Testis (tissue), 3 donors: ENCODE data around the gene ZNF581. TPM values are rescaled to one million over a fixed set of nuclear protein-coding genes. Genes with fewer than 3 reads are reported as not detected.

ENCODE experiments used
- DNase-seq: peaks from one replicate; pipeline ENCODE4 v3.0.0-alpha.2; 2019
- H3K27ac ChIP-seq, 2 donors: fragments of 200-600 bp; sonication (generic); one replicate each; pipeline ENCODE4 v1.5.1; 2019
- H3K27me3 ChIP-seq: fragments of 200-600 bp; sonication (generic); one replicate; pipeline ENCODE4 v1.5.1; 2019
- H3K36me3 ChIP-seq: fragments of 200-600 bp; sonication (generic); one replicate; pipeline ENCODE4 v1.5.1; 2017; ENCODE audit warnings: low read depth; ENCODE audit errors: missing control alignments
- H3K4me1 ChIP-seq: fragments of 200-600 bp; sonication (generic); one replicate; pipeline ENCODE4 v1.5.1; 2019
- H3K4me3 ChIP-seq, 2 donors: fragments of 200-600 bp; sonication (generic); one replicate each; pipeline ENCODE4 v1.5.1; 2017 to 2019
- H3K9me3 ChIP-seq: fragments of 200-600 bp; sonication (generic); one replicate; pipeline ENCODE4 v1.5.1; 2017
- POLR2A ChIP-seq: fragments of 450-650 bp; IDR thresholded peaks from one replicate; pipeline ENCODE4 v1.6.1; 2017; ENCODE audit warnings: antibody characterized with exemption, mild to moderate bottlenecking, moderate library complexity
- WGBS, 2 donors: methylation state at CpG; one replicate each; pipeline ENCODE4 v1.1.5; 2018; 5-methylcytosine and 5-hydroxymethylcytosine counted together
- intact Hi-C: fragments of 100-400 bp; cut with DNase I; formaldehyde crosslinking; loops from one replicate; pipeline ENCODE4 v1.15.1; 2023; ENCODE audit warnings: low total_unique reads
- polyA plus RNA-seq: library from polyadenylated mRNA; stranded (reverse); fragments of 350-450 nt; fragmentation: Illumina TruSeq; extraction: RNeasy Lipid Tissue Mini Kit (QIAGEN cat#74804); gene quantifications from one replicate; pipeline ENCODE4 v1.2.3, GENCODE V29; 2014; ENCODE audit warnings: low read depth, low replicate concordance; ENCODE audit not compliant: insufficient read depth
- total RNA-seq, 2 donors: library from RNA; depleted of rRNA; stranded (reverse); fragments of >200 nt; gene quantifications; one replicate each; pipeline ENCODE4 v1.2.3, GENCODE V29; 2016
- TF ChIP-seq, protein P1 (sequence below), 3 experiments: fragments of 450-650 bp in 2 of 3; fragments of 200-600 bp in 1 of 3; sonication (generic) in 1 of 3; IDR thresholded peaks; one replicate each; pipeline ENCODE4 v1.5.1; 2016 to 2019; ENCODE audit warnings: antibody characterized with exemption in 3 of 3, mild to moderate bottlenecking in 2 of 3, moderate library complexity in 1 of 3

The ZNF581 gene
- total and polyA plus RNA-seq, 3 donors from 2014 or later: 17.3 to 31.2 (median 18.4) TPM

- Histone ChIP-seq H3K36me3 (no peaks in the 10 kb centered on the region), H3K4me1 (peaks cover 34% of the 10 kb centered on the region), H3K9me3 (no peaks in the 10 kb centered on the region), H3K27ac (no peak overlapping the region), H3K4me3 (no peak overlapping the region), H3K27me3 (no peaks in the 10 kb centered on the region)
- peak; percentile 63 for DNase-seq
- intact Hi-C loops: no loop called here
- 72 to 84% methylated on average over 28 to 29 of the region's 29 CpGs for WGBS, 2 donors
- TF ChIP-seq, protein P1, sequence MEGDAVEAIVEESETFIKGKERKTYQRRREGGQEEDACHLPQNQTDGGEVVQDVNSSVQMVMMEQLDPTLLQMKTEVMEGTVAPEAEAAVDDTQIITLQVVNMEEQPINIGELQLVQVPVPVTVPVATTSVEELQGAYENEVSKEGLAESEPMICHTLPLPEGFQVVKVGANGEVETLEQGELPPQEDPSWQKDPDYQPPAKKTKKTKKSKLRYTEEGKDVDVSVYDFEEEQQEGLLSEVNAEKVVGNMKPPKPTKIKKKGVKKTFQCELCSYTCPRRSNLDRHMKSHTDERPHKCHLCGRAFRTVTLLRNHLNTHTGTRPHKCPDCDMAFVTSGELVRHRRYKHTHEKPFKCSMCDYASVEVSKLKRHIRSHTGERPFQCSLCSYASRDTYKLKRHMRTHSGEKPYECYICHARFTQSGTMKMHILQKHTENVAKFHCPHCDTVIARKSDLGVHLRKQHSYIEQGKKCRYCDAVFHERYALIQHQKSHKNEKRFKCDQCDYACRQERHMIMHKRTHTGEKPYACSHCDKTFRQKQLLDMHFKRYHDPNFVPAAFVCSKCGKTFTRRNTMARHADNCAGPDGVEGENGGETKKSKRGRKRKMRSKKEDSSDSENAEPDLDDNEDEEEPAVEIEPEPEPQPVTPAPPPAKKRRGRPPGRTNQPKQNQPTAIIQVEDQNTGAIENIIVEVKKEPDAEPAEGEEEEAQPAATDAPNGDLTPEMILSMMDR (IDR thresholded peaks at IDR 0.05): no peak
- no peak for TF ChIP-seq POLR2A
These were observed 43.0 kb downstream of the ZNF581 start for GRCh38 chr19:55686311-55687050.

GRCh38 chr19:55687281-55688201 lies 44.1 kb downstream of the ZNF581 start:
- Histone ChIP-seq H3K27me3 (no peaks in the 10 kb centered on the region), H3K4me1 (peaks cover 34% of the 10 kb centered on the region), H3K4me3 (no peak overlapping the region), H3K9me3 (no peaks in the 10 kb centered on the region), H3K36me3 (no peaks in the 10 kb centered on the region), H3K27ac (peak overlapping the region in 1 of 2 donors; percentile 13)
- TF ChIP-seq POLR2A: no peak
- TF ChIP-seq, protein P1 (IDR thresholded peaks at IDR 0.05): no peak
- 89 to 90% methylated on average over 10 to 22 of the region's 22 CpGs for WGBS, 2 donors
- intact Hi-C loops: no loop called here
- DNase-seq: no peak

DNA sequence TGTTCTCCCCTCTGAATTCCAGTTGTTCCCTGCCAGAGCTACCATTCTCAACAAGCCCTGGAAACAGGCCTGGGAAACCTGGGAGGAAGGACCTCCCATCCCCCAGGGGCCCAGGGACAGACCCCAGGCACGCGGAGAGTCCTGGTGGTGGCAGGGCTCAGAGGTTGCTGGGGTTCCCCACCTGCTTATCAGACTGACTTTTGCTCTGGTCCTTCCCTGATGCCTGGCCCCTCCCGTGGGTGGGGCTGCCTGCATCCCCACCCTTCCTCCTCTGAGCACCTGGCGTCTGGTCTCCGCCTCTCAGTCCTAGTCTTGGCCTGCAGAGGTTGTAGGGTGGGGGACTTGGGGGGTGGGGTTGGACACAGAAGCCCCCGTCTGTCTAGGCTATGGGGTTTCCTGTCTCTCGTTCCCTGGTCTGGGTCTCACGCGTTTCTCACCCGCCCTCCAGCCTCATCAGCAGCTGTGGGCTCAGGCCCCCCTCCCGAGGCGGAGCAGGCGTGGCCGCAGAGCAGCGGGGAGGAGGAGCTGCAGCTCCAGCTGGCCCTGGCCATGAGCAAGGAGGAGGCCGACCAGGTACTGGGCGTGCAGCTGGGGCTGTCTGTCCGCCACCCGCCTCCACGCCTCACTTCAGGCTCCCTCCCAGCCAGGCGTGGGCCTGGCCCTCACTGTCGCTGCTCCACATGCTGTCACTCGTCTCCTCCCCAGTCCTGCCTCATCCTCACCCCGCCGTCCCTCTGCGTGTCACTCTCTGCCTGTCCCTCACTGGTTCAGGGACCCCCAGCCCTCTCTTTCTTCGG lies 45.2 kb downstream of the ZNF581 start:
- intact Hi-C loops: no loop called here
- no peaks in the 10 kb centered on the region for H3K9me3 ChIP-seq
- H3K4me1 ChIP-seq: peaks cover 34% of the 10 kb centered on the region
- peak; percentile 90 for DNase-seq
- H3K4me3 ChIP-seq: no peak overlapping the region
- no peaks in the 10 kb centered on the region for H3K36me3 ChIP-seq
- no peaks in the 10 kb centered on the region for H3K27me3 ChIP-seq
- WGBS, 2 donors: 55 to 66% methylated on average over 11 to 27 of the region's 27 CpGs
- H3K27ac ChIP-seq: peak overlapping the region; percentile 13 to 56
- TF ChIP-seq POLR2A: no peak
- TF ChIP-seq, protein P1 (IDR thresholded peaks at IDR 0.05): no peak

GRCh38 chr19:55689411-55690108 lies 46.1 kb downstream of the ZNF581 start:
- H3K4me1 ChIP-seq: peaks cover 27% of the 10 kb centered on the region
- no peak for DNase-seq
- TF ChIP-seq, protein P1 (IDR thresholded peaks at IDR 0.05): no peak
- no peak for TF ChIP-seq POLR2A
- WGBS, 2 donors: 84 to 85% methylated on average over 32 to 35 of the region's 35 CpGs
- H3K4me3 ChIP-seq: no peak overlapping the region
- no peaks in the 10 kb centered on the region for H3K9me3 ChIP-seq
- no peaks in the 10 kb centered on the region for H3K36me3 ChIP-seq
- H3K27ac ChIP-seq: peak overlapping the region; percentile 10 to 56
- intact Hi-C loops: no loop called here
- H3K27me3 ChIP-seq: no peaks in the 10 kb centered on the region
